Subcutaneous adipose tissue (tissue), 4 donors: ENCODE results near the gene RCC1. TPM values are rescaled to one million over a fixed set of nuclear protein-coding genes. Genes with fewer than 3 reads are reported as not detected.

Experiments
- total RNA-seq, 4 donors: library from RNA; depleted of rRNA; stranded (reverse); fragments of >200 nt; gene quantifications; one replicate each; pipeline ENCODE4 v1.1.0, GENCODE V29; 2016
- TF ChIP-seq, protein P1 (sequence below): fragments of 450-650 bp; IDR thresholded peaks from one replicate; pipeline ENCODE4 v1.5.1; 2016; ENCODE audit warnings: low read depth, mild to moderate bottlenecking, control low read depth, antibody characterized with exemption, moderate library complexity

Gene RCC1
- total RNA-seq, 4 donors from 2014 or later: 13.9 to 32.3 (median 19.4) TPM

DNA sequence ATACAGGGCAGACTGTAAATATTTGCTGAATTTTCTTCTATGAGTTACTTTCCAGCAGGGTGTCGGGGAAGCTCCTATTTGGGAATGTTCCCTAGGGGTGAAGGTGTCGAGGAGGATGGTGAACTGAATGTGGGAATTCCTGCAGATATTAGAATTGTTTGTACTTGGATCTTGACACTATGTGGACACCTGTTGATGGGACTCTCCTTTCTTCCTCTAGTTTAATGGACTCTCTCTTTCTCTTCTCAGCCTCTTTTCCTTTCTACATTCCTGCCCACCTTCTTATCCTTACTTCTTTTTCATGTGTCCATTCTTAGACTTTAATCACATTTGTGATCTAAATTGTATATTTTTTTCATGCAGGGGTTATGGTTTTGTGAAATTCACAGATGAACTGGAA lies 61.1 kb downstream of the RCC1 start:
- TF ChIP-seq, protein P1, sequence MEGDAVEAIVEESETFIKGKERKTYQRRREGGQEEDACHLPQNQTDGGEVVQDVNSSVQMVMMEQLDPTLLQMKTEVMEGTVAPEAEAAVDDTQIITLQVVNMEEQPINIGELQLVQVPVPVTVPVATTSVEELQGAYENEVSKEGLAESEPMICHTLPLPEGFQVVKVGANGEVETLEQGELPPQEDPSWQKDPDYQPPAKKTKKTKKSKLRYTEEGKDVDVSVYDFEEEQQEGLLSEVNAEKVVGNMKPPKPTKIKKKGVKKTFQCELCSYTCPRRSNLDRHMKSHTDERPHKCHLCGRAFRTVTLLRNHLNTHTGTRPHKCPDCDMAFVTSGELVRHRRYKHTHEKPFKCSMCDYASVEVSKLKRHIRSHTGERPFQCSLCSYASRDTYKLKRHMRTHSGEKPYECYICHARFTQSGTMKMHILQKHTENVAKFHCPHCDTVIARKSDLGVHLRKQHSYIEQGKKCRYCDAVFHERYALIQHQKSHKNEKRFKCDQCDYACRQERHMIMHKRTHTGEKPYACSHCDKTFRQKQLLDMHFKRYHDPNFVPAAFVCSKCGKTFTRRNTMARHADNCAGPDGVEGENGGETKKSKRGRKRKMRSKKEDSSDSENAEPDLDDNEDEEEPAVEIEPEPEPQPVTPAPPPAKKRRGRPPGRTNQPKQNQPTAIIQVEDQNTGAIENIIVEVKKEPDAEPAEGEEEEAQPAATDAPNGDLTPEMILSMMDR: no peak

DNA sequence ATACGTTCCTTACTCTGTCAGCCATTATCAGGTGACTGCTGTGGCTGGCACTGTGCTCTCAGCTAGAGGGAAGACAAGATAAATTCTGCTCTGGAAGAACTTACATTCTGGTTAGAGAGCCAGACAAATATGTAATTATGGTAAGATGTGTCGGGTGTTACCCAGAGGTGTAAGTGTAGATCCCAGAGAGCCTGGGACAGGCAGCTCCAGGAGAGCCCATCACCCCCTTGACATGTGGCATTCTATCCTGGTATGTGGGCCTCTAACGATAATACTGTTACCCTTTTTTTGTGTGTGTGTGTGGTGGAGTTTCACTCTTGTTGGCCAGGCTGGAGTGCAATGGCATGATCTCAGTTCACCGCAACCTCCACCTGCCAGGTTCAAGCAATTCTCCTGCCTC lies 66.1 kb downstream of the RCC1 start:
- TF ChIP-seq, protein P1: no peak

DNA sequence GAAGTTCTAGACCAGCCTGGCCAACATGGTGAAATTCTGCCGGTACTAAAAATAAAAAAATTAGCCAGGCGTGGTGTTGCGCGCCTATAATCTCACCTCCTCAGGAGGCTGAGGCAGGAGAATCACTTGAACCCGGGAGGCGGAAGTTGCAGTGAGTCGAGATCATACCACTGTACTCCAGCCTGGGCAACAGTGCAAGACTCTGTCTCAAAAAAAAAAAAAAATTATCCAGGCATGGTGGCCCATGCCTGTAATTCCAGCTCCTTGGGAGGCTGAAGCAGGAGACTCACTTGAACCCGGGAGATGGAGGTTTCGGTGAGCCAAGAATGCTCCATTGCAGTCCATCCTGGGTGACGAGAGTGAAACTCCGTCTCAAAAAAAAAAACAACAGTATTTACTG lies 67.7 kb downstream of the RCC1 start:
- TF ChIP-seq, protein P1: no peak

DNA sequence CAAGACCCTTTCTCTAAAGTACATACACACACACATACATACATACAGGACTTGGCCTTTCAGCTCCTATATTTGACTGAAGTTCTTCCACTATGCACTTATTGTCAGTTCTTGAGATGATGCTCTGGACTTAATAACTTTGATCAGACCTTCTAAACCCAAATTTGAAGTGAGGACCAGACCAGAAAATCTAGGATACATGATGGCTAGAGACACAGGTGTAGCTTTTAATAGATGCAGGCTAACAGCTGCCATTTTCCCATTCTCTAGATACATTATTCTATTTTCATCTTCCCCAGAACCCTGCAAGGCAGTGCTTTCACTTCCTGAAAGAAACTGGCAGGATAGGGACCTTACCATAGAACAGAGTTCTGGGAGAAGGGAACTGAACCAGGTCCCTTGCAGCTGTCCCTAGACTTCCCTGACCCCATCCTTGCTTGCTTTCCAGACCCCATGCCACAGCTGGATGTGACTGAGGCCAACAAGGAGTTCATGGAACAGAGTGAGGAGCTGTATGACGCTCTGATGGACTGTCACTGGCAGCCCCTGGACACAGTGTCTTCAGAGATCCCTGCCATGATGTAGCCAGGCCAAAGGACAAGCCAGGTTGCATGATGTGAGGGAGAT lies 71.3 kb downstream of the RCC1 start:
- TF ChIP-seq, protein P1: no peak

DNA sequence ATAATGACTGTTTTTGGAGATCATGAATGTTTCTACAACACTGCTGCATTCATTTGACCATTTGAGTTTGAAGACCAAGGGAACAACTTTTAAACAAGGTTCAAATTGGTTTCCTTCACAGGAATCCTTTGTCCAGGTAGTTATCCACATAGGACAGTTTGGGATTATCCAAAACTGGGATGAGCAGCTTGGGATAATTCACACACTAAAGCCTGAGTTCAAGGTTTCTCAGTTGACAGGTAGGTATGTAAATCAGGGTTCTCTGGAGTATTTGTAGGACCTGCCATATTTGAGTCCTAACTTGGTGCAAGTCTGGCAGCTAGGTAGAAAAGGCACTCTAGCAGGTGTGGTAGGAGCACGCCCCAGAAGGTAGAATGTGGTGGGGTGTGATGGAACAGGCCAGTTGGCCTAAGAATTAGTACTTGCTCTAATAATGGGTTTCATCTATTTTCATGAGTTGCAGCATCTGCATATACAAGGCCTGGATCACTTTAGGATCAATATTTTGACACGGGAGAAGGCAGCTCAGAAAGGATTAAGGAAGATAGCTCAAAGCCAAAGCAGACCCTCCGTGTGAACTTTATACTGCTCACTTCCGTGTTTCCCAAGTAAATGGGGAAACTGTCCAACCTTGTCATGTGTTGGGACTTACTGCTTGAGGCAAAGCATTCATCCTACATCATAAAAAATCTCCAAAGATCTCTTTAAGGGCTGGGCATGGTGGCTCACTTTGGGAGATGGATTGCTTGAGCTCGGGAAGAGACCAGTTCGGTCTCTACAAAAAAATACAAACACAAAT lies 72.1 kb downstream of the RCC1 start:
- TF ChIP-seq, protein P1: no peak

DNA sequence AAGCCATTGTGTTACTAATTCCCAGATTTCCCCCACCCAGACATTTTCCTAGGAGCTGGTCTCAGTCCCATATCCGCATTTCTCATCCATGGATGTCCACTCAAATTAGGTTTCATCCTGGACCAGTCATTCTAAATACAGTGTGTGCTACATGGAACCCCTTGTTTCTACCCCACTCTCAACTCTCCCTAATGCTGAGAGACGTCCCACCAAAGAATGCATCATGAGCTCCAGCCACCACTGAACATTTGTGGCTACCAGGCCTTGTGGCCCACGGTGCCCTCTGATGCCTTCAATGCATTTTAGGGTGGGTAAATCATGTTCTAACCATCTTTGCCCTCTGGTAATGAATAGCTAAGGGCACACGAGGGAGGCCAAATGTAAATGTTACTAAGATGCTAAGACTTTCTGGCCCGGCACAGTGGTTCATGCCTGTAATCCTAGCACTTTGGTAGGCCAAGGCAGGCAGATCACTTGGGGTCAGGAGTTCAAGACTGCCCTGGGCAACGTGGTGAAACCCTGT lies 72.9 kb downstream of the RCC1 start:
- TF ChIP-seq, protein P1: no peak

DNA sequence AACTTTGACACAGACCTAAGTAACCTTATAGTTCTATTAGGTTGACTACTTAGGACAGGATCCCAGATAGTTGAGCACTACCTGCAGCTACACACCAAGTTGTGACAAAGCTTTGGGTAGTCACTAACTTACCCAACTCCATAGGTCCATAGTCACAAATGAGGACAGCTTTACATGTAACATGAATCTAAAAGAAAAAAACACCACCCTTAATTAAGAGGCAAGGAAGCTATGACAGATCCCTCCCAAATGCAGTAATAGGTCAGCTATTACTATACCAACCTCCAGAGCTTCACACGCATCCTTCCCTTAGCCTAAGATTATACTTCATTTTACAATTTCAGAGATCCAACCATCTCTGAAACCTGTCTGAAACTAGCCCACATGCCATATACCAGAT lies 73.6 kb downstream of the RCC1 start:
- TF ChIP-seq, protein P1: no peak
